T-helper 1 cell treated with Interleukin-12 subunit alpha and Interleukin-12 subunit beta and Interleukin-4 antibody, amounts not matched to agents 30 μg/mL and 1 μg/mL, for 36 hours (primary cell): ENCODE data around the gene FHIP2A.
A peak's percentile ranks its signal among the peaks of the same experiment; 100 is the strongest.
"Not testable (repeated sequence)": the region's sequence is repeated elsewhere in the genome, so short reads cannot be mapped to it uniquely, and the experiment has no call there.

Experiments
- H3K27ac Mint-ChIP-seq: one replicate; pipeline ENCODE4 v1.8.0; 2021; ENCODE audit warnings: mild to moderate bottlenecking, mixed read lengths
- H3K27me3 Mint-ChIP-seq: one replicate; pipeline ENCODE4 v1.8.0; 2021; ENCODE audit warnings: low read depth, mixed read lengths
- H3K36me3 Mint-ChIP-seq: one replicate; pipeline ENCODE4 v1.8.0; 2021; ENCODE audit warnings: low read depth, mixed read lengths
- H3K4me1 Mint-ChIP-seq: one replicate; pipeline ENCODE4 v1.8.0; 2021; ENCODE audit warnings: low read depth, mixed read lengths
- H3K4me3 Mint-ChIP-seq: one replicate; pipeline ENCODE4 v1.8.0; 2021; ENCODE audit warnings: mild to moderate bottlenecking, moderate library complexity, mixed read lengths
- H3K9me3 Mint-ChIP-seq: one replicate; pipeline ENCODE4 v1.8.0; 2021; ENCODE audit warnings: mixed read lengths

Gene FHIP2A

DNA sequence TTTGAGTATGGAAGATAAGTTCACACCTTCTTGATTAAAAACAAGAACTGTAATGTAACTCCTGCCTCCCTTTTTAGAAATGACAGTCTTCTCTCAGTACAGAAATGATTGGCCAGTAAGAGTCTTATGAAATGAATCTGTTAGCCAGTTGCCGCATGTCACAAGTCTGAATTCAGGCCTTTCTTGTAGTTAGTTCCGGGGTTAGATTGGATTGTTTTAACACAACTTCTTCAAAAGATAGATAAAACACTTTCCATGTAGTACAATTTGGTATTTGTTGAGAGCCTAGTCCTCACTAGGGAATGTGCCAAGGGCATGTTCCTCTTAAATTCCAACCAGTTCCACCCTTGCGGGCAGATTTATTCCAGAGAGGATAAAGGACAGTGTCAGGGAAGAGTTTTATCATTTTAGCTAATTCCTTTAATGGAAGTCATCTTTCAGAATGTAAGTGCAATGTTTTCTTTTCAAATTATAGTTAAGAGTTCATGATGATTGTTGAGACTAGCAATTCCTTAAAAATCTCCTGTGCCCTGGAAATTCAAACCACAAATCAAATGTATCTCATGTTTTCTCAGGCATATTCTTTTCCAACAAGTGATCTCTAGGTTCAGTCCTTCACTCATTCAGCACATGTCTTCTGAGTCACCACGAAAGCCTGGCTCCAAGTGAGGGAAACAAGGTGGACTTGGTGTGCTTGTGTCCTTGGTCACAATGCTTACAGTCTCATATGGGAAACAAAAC, 4.1 kb downstream of the FHIP2A start:
- H3K36me3 Mint-ChIP-seq, result peaks cover 28% of the 10 kb centered on the region
- H3K27me3 Mint-ChIP-seq, result no peaks in the 10 kb centered on the region
- H3K4me1 Mint-ChIP-seq, result peaks cover 45% of the 10 kb centered on the region
- peak overlapping the region; percentile 8 for H3K4me3 Mint-ChIP-seq
- H3K27ac Mint-ChIP-seq, result peak overlapping the region; percentile 39
- H3K9me3 Mint-ChIP-seq, result no peaks in the 10 kb centered on the region

DNA sequence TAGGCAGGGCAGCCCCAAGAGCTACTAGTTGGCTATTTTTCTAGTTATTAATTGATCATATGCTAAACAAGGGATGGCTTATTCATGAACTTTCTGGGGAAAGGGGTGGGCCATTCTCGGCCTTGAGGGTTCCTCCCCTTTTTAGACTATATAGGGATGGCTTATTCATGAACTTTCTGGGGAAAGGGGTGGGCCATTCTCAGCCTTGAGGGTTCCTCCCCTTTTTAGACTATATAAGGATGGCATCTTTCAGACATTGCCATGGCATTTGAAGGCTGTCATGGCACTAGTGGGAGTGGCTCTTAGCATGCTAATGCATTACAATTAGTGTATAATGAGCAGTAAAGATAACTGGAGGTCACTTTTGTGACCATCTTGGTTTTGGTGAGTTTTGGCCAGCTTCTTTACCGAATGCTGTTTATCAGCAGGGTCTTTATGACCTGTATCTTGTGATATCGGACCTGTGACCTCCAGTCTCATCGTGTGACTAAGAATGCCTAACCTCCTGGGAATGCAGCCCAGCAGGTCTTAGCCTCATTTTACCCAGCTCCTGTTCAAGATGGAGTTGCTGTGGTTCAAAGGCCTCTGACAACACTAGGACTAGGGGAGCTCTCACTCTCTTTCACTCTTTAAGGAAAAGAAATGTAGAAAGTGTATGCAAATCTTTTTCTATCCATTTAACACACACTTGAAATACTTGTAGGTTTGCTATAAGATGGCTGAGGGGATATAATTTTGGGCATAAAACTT, 7.8 kb downstream of the FHIP2A start:
- peaks cover 34% of the 10 kb centered on the region for H3K36me3 Mint-ChIP-seq
- no peaks in the 10 kb centered on the region for H3K27me3 Mint-ChIP-seq
- no peak overlapping the region for H3K4me3 Mint-ChIP-seq
- no peaks in the 10 kb centered on the region for H3K9me3 Mint-ChIP-seq
- H3K4me1 Mint-ChIP-seq, result peaks cover 36% of the 10 kb centered on the region
- no peak overlapping the region for H3K27ac Mint-ChIP-seq

DNA sequence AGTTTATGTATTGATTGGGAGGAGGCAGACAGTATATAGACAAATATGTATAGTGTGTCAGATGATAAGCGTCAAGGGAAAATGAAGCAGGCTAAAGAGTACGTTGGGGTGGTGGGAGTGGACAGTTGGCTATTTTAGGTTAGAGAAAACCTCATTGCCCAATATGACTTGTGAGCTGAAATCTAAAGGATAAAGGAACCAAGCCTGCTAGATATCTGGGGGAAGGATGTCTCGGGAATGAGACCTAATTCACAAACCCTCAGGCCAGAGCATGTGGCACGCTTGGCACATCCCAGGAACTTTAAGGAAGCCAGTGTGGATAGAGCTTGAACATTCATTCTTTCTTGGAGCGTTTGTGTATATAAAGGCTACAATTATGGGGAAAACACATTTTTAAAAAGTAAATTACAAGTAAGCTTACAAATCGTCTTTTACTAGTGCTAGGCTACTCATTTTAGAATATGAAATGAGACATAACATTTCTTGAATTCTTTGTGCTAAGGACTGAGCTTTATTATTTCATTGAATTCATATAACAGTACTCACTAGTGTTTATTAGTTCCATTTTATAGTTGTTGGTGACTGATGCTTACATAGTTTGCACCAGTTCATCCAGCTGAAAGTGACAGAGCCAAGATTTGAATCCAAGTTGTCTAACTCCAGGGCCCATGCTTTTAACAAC, 9.7 kb downstream of the FHIP2A start:
- Mint-ChIP-seq H3K9me3 (no peaks in the 10 kb centered on the region), H3K36me3 (peaks cover 27% of the 10 kb centered on the region), H3K27me3 (no peaks in the 10 kb centered on the region), H3K4me1 (peaks cover 21% of the 10 kb centered on the region), H3K27ac (no peak overlapping the region), H3K4me3 (no peak overlapping the region)

DNA sequence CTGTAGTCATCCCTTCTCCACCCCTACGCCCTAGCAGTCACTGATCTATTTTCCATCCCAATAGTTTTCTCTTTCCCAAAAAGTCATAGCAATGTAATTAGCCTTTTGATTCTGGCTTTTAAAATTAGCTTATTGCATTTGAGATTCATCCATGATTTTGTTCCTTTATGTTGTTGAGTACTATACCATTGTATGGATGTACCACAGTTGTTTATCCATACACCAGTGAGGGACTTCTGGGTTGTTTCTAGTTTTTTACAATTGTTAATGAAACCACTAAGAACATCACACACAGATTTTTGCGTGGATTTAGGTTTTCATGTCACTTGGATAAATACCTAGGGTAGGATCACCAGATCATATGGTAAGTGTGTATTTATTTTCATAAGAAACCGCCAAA, 16.1 kb downstream of the FHIP2A start:
- Mint-ChIP-seq H3K9me3 (no peaks in the 10 kb centered on the region), H3K4me3 (no peak overlapping the region), H3K27ac (no peak overlapping the region), H3K27me3 (no peaks in the 10 kb centered on the region), H3K36me3 (peaks cover 25% of the 10 kb centered on the region), H3K4me1 (peaks cover 1% of the 10 kb centered on the region)

DNA sequence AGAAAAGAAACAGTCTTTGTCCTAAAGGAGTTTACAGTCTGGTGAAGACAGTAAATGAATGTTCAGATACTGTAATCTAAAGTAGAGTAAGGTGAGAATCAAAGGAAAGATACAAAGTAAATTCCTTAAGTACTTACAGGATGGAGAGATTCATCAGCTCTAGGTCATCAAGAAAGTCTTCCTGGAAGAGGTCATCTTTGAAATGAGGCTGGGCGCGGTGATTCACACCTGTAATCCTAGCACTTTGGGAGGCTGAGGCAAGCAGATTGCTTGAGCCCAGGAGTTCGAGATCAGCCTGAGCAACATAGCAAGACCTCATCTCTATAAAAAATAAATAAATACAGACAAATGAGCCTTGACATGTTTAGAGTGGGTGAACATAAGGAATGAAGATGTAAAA, 18.3 kb downstream of the FHIP2A start:
- H3K36me3 Mint-ChIP-seq, result peaks cover 25% of the 10 kb centered on the region
- no peaks in the 10 kb centered on the region for H3K9me3 Mint-ChIP-seq
- H3K4me1 Mint-ChIP-seq, result peaks cover 3% of the 10 kb centered on the region

DNA sequence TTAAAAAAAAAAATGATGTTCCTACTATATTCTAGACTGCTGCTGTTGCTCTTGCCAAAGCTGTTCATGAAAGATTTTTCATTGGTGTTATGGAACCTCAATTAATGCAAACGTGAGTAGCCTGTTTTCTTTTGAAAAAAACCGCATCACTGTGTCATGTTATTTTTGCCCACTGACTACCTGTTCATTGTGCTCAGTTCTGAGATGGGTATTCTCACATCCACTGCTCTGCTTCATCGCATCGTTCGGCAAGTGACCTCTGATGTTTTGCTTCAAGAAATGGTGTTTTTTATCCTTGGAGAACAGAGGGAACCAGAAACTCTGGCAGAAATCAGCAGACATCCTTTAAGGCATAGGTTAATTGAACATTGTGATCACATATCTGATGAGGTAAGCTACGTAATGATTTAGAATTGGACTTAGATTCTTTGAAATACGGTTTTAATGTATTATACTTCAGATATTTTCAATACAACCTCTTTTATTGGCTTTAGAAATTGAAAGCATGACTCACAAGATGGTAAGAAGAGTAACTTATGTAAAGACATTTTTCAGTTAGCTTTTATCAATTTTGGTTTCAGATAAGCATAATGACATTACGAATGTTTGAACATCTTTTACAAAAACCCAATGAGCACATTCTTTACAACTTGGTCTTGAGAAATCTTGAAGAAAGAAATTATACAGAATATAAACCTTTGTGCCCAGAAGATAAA, 24.6 kb downstream of the FHIP2A start:
- Mint-ChIP-seq H3K4me3 (no peak overlapping the region), H3K9me3 (no peaks in the 10 kb centered on the region), H3K27ac (no peak overlapping the region), H3K4me1 (peaks cover 4% of the 10 kb centered on the region), H3K36me3 (peaks cover 41% of the 10 kb centered on the region), H3K27me3 (no peaks in the 10 kb centered on the region)

More for the DNA sequence above, 18.3 kb downstream of the FHIP2A start:
- H3K4me3 Mint-ChIP-seq, result no peak overlapping the region
- H3K27me3 Mint-ChIP-seq, result no peaks in the 10 kb centered on the region
- H3K27ac Mint-ChIP-seq, result no peak overlapping the region

DNA sequence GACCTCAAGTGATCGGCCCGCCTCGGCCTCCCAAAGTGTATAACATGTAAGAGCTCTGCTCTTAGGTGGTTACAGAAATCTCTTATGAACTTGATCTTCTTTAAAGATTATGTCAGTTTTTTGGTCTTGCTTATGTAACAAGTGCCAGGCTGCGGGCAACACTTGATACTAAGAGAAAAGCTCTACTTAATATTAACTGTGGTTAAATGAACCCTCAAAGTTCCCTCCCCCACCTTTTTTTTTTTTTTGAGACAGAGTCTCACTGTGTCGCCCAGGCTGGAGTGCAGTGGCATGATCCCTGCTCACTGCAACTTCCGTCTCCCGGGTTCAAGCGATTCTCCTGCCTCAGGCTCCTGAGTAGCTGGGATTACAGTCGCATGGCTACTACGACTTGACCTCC, 25.9 kb downstream of the FHIP2A start:
- not testable (repeated sequence) for H3K27ac Mint-ChIP-seq, H3K9me3 Mint-ChIP-seq, H3K27me3 Mint-ChIP-seq, H3K4me1 Mint-ChIP-seq, H3K4me3 Mint-ChIP-seq
- peaks cover 47% of the 10 kb centered on the region for H3K36me3 Mint-ChIP-seq

DNA sequence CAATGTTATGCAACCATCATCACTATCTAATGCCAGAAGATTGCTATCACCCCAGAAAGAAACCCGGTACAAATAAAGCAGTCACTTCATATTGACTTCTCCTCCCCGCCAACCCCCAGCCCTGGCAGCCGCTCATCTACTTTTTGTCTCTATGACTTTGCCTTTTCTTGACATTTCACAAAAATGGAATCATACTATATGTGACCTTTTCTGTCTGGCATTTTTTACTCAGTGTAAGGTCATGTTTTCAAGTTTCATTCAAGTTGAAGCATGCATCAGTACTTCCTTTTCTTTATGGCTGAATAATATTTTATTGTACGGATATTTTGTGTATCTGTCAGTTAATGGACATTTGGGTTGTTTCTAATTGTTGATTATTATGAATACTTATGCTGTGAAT, 28.1 kb downstream of the FHIP2A start:
- Mint-ChIP-seq H3K27me3 (no peaks in the 10 kb centered on the region), H3K4me1 (peaks cover 1% of the 10 kb centered on the region), H3K9me3 (no peaks in the 10 kb centered on the region), H3K27ac (no peak overlapping the region), H3K36me3 (peaks cover 43% of the 10 kb centered on the region), H3K4me3 (no peak overlapping the region)

DNA sequence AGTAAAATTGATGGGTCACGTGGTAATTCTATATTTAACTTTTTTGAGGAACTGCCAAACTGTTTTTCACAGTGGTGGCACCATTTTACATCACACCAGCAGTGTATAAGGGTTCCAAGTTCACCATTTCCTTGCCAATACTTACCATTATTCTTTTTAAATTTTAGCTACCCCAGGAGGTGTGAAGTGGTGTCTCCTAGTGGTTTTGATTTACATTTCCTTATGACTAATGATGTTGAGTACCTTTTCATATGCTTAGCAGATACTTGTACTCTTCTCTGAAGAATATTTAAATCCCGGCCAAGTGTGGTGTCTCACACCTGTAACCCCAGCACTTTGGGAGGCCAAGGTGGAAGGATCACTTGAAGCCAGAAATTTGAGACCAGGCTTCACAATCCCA, 28.5 kb downstream of the FHIP2A start:
- Mint-ChIP-seq H3K4me3 (no peak overlapping the region), H3K27me3 (no peaks in the 10 kb centered on the region), H3K36me3 (peaks cover 44% of the 10 kb centered on the region), H3K9me3 (no peaks in the 10 kb centered on the region), H3K27ac (no peak overlapping the region), H3K4me1 (peaks cover 2% of the 10 kb centered on the region)

DNA sequence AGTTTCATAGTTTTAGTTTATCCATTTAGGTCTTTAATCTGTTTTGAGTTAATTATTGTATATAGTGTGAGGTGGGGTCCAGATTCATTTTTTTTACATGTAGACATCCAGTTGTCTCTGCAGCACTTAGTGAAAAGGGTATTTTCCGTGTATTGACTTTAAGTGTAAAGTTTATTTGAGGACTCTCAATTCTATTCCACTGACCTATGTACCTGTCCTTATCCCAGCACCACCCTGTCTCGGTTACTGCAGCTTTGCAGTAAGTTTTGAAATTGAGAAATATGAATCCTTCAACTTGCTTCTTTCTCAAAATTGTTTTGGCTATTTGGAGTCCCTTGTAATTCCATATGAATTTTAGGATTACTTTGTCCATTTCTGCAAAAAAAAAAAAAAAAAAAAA, 29.8 kb downstream of the FHIP2A start:
- Mint-ChIP-seq H3K4me1 (peaks cover 10% of the 10 kb centered on the region), H3K9me3 (no peaks in the 10 kb centered on the region), H3K27me3 (no peaks in the 10 kb centered on the region), H3K4me3 (no peak overlapping the region), H3K36me3 (peaks cover 43% of the 10 kb centered on the region), H3K27ac (no peak overlapping the region)

DNA sequence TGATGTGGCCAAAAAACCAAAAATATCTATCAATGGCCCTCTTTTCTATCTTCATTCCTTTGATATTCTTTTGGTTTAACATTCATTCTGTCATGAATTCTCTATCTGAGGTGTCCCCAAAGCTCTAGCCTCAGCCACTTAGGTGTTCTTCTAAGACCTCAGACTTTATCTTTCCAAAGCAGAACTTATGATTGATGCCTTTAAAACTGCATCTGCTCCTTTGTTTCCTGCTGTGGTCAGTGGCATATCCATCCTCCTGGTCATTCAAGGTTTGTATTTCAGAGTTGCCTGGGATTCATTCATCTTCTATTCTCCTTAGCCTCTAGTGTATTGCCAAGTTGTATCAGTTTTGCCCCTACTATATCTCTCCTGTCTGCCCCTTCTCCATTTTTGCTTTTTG, 30.6 kb downstream of the FHIP2A start:
- Mint-ChIP-seq H3K27ac (no peak overlapping the region), H3K36me3 (peaks cover 39% of the 10 kb centered on the region), H3K4me3 (no peak overlapping the region), H3K27me3 (no peaks in the 10 kb centered on the region), H3K9me3 (no peaks in the 10 kb centered on the region), H3K4me1 (peaks cover 13% of the 10 kb centered on the region)

DNA sequence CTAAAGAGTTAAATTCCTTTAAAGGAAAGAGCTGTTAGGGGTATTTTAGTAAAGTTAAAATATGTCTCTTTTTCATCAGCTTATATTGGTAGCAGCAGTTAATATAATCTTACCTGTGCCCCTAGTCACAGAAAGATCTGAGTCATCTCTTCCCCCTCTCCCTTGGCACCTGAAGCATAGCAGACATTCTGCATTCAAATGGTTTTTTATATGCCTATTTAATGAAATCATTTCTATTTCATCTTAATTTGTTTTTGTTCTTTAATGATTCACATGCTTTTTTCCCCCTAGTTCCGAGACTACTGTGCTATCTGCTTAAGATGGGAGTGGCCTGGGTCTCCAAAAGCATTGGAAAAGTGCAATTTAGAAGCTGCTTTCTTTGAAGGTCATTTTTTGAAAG, 33.3 kb downstream of the FHIP2A start:
- Mint-ChIP-seq H3K27ac (no peak overlapping the region), H3K27me3 (no peaks in the 10 kb centered on the region), H3K4me1 (peaks cover 22% of the 10 kb centered on the region), H3K36me3 (peaks cover 40% of the 10 kb centered on the region), H3K4me3 (no peak overlapping the region), H3K9me3 (no peaks in the 10 kb centered on the region)

DNA sequence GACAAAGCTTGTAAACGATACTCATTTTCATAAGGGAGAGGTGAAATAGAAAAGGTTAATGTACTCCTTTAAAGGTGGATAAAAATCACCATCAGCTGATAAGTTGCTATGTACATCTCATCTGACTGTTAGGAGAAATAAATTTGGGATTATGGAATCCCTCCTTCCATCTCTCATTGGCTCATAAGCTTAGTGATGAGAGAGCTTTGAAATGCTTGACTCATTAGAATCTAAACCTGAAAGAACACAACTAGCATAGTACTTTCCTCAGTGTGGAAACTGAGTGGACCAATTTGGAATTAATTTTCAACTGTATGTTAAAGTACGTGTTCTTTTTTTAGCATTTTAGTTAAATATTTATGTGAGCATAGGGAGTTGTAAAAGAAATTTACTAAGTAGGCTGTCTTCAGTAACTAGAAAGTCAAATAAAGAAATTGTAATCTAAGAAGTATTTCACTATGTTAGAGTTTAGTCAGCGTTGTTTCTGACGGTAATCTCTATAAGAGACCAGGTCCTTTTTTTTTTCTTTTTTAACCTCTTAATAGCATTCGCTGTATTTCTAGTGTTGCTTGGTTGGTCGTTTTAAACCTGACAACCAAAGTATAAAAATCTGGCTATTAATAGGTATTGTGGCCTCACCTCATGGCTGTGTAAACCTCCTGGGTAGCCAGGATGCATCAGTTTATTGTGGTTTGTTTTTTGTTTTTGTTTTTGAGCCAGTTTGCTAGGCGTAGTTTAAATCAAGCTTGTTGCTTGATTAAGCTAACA, 34.4 kb downstream of the FHIP2A start:
- no peaks in the 10 kb centered on the region for H3K9me3 Mint-ChIP-seq
- H3K36me3 Mint-ChIP-seq, result peaks cover 38% of the 10 kb centered on the region
- peaks cover 22% of the 10 kb centered on the region for H3K4me1 Mint-ChIP-seq
- H3K27me3 Mint-ChIP-seq, result no peaks in the 10 kb centered on the region
- no peak overlapping the region for H3K4me3 Mint-ChIP-seq
- peak overlapping the region; percentile 39 for H3K27ac Mint-ChIP-seq
